Astrocyte (in vitro differentiated cells and primary cell): ENCODE measurements around the gene NOCT. TPM values are rescaled to one million over a fixed set of nuclear protein-coding genes. Genes with fewer than 3 reads are reported as not detected.
A peak's percentile ranks its signal among the peaks of the same experiment; 100 is the strongest.

Experiments
- DNase-seq: peaks from one replicate; pipeline ENCODE4 v3.0.0-alpha.2; 2010; ENCODE audit warnings: low read depth
- FAIRE-seq: peaks from 2 replicates; lab custom pipeline; 2011; peaks lifted over from hg19 to GRCh38; lab: Jason Lieb, UNC
- H2AFZ ChIP-seq: 2 replicates; pipeline ENCODE4 v1.6.0; 2012; ENCODE audit warnings: low read depth, low read length, inconsistent platforms
- H3K27ac ChIP-seq: 2 replicates; pipeline ENCODE4 v1.5.1; 2011; ENCODE audit warnings: low read depth, low read length, inconsistent platforms
- H3K27me3 ChIP-seq: 2 replicates; pipeline ENCODE4 v1.6.0; 2011; ENCODE audit warnings: low read length, inconsistent platforms; ENCODE audit not compliant: insufficient read depth
- H3K36me3 ChIP-seq: 2 replicates; pipeline ENCODE4 v1.5.1; 2011; ENCODE audit warnings: low read length, inconsistent platforms; ENCODE audit not compliant: insufficient read depth
- H3K4me1 ChIP-seq: 2 replicates; pipeline ENCODE4 v1.5.1; 2011; ENCODE audit warnings: low read length, inconsistent platforms; ENCODE audit not compliant: insufficient read depth
- H3K4me2 ChIP-seq: 2 replicates; pipeline ENCODE4 v1.6.0; 2012; ENCODE audit warnings: low read length, inconsistent platforms
- H3K4me3 ChIP-seq: 2 replicates; pipeline ENCODE4 v1.5.1; 2011; ENCODE audit warnings: low read depth, mild to moderate bottlenecking, low read length, inconsistent platforms; ENCODE audit not compliant: insufficient read depth
- H3K79me2 ChIP-seq: 2 replicates; pipeline ENCODE4 v1.6.0; 2012; ENCODE audit warnings: mild to moderate bottlenecking, low read length, inconsistent platforms; ENCODE audit not compliant: insufficient read depth
- H3K9ac ChIP-seq: 2 replicates; pipeline ENCODE4 v1.6.0; 2012; ENCODE audit warnings: mild to moderate bottlenecking, low read length, inconsistent platforms
- H3K9me3 ChIP-seq: 2 replicates; pipeline ENCODE4 v1.5.1; 2012; ENCODE audit warnings: low read depth, mild to moderate bottlenecking, low read length, inconsistent platforms; ENCODE audit not compliant: insufficient read depth
- H4K20me1 ChIP-seq: 2 replicates; pipeline ENCODE4 v1.6.0; 2012; ENCODE audit warnings: low read length, inconsistent platforms; ENCODE audit not compliant: insufficient read depth
- H3K27ac Mint-ChIP-seq: one replicate; pipeline ENCODE4 v1.8.0; 2021; ENCODE audit warnings: mild to moderate bottlenecking, mixed read lengths; ENCODE audit not compliant: unreplicated experiment
- H3K27me3 Mint-ChIP-seq: one replicate; pipeline ENCODE4 v1.8.0; 2021; ENCODE audit warnings: low read depth, mixed read lengths; ENCODE audit not compliant: unreplicated experiment
- H3K36me3 Mint-ChIP-seq: one replicate; pipeline ENCODE4 v1.8.0; 2021; ENCODE audit warnings: low read depth, mixed read lengths; ENCODE audit not compliant: unreplicated experiment
- H3K4me1 Mint-ChIP-seq: one replicate; pipeline ENCODE4 v1.8.0; 2021; ENCODE audit warnings: low read depth, mixed read lengths; ENCODE audit not compliant: unreplicated experiment
- H3K4me3 Mint-ChIP-seq: one replicate; pipeline ENCODE4 v1.8.0; 2021; ENCODE audit warnings: mild to moderate bottlenecking, moderate library complexity, mixed read lengths; ENCODE audit not compliant: unreplicated experiment
- H3K9me3 Mint-ChIP-seq: one replicate; pipeline ENCODE4 v1.8.0; 2021; ENCODE audit warnings: mild to moderate bottlenecking, mixed read lengths; ENCODE audit not compliant: unreplicated experiment
- EZH2 ChIP-seq: IDR thresholded peaks from 2 replicates; pipeline ENCODE4 v1.6.1; 2012; ENCODE audit warnings: mild to moderate bottlenecking, low read length, inconsistent platforms; ENCODE audit not compliant: insufficient read depth
- total RNA-seq: library from RNA; stranded (reverse); gene quantifications from 2 replicates; pipeline ENCODE4 v1.2.1, GENCODE V29; 2021
- TF ChIP-seq, protein P1 (sequence below): IDR thresholded peaks from 2 replicates; pipeline ENCODE4 v1.5.1; 2011; ENCODE audit warnings: low read depth, mild to moderate bottlenecking, inconsistent platforms, low read length, moderate library complexity; ENCODE audit not compliant: insufficient read depth

NOCT gene
- total RNA-seq, 1 donor from 2014 or later = 73.6 TPM

DNA sequence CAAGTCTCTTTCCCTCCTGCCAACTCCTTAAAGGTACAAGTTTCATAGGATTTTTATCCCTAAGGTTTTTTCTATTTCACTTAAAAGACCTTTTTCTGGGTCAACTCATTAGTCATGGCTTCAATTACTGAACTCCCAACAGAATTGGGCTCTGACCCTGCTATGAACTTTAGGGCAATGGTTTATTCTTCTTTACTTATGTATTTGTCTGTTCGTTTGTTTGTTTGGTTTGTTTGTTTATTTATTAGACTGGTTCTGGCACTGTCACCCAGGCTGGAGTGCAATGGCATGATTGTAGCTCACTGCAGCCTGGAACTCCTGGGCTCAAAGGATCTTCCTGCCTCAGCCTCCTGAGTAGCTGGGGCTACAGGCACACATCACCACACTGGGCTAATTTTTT lies 5.9 kb upstream of the NOCT start:
- no peak for FAIRE-seq
- Mint-ChIP-seq H3K36me3 (no peaks in the 10 kb centered on the region), H3K4me3 (no peak overlapping the region), H3K27me3 (no peaks in the 10 kb centered on the region), H3K27ac (no peak overlapping the region), H3K4me1 (peaks cover 12% of the 10 kb centered on the region), H3K9me3 (peaks cover 2% of the 10 kb centered on the region)
- H3K4me1 ChIP-seq = peaks cover 10% of the 10 kb centered on the region
- DNase-seq = no peak
- H3K79me2 ChIP-seq = no peaks in the 10 kb centered on the region
- H3K27me3 ChIP-seq = no peaks in the 10 kb centered on the region
- no peaks in the 10 kb centered on the region for H3K36me3 ChIP-seq
- H3K4me2 ChIP-seq = no peak overlapping the region
- H4K20me1 ChIP-seq = no peaks in the 10 kb centered on the region
- H3K27ac ChIP-seq = no peak overlapping the region
- no peak overlapping the region for H2AFZ ChIP-seq
- H3K9ac ChIP-seq = no peak overlapping the region
- TF ChIP-seq EZH2 = no peak
- TF ChIP-seq, protein P1, sequence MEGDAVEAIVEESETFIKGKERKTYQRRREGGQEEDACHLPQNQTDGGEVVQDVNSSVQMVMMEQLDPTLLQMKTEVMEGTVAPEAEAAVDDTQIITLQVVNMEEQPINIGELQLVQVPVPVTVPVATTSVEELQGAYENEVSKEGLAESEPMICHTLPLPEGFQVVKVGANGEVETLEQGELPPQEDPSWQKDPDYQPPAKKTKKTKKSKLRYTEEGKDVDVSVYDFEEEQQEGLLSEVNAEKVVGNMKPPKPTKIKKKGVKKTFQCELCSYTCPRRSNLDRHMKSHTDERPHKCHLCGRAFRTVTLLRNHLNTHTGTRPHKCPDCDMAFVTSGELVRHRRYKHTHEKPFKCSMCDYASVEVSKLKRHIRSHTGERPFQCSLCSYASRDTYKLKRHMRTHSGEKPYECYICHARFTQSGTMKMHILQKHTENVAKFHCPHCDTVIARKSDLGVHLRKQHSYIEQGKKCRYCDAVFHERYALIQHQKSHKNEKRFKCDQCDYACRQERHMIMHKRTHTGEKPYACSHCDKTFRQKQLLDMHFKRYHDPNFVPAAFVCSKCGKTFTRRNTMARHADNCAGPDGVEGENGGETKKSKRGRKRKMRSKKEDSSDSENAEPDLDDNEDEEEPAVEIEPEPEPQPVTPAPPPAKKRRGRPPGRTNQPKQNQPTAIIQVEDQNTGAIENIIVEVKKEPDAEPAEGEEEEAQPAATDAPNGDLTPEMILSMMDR = no peak
- H3K4me3 ChIP-seq = no peak overlapping the region
- peaks cover 5% of the 10 kb centered on the region for H3K9me3 ChIP-seq

DNA sequence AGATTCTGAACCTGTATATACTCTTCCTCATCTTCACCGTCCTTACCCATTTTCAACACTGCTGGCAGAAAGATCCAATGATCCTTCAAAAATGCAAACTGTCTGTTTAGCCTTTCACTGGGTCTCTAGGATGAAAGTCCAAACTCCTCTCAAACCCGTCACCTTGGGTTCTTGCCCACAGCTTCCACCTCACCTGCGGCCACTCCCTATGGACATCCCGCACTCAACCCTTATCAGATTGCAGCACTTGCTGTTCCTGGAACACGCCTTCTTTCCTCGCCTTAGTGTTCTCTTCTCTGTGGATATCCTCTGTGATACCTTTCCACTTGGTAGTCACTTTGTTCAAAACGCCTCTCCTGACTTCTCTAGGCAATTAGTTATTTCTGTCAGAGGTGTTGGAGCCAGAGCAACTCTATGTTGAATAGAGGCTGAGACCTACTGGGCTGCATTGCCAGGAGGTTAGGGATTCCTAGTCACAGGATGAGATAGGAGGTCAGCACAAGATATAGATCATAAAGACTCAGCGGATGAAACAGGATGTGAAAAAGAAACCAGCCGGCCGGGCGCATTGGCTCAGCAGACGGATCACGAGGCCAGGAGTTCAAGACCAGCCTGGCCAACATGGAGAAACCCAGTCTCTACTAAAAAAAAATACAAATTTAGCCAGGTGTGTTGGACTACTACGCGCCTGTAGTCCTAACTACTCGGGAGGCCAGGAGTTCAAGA lies 4.2 kb upstream of the NOCT start:
- H3K4me3 ChIP-seq = no peak overlapping the region
- H3K9me3 ChIP-seq = peaks cover 5% of the 10 kb centered on the region
- H4K20me1 ChIP-seq = peaks cover 4% of the 10 kb centered on the region
- Mint-ChIP-seq H3K4me3 (no peak overlapping the region), H3K27me3 (no peaks in the 10 kb centered on the region), H3K27ac (peak overlapping the region; percentile 75), H3K4me1 (peaks cover 15% of the 10 kb centered on the region), H3K36me3 (no peaks in the 10 kb centered on the region), H3K9me3 (peaks cover 2% of the 10 kb centered on the region)
- no peak for FAIRE-seq
- no peak overlapping the region for H3K9ac ChIP-seq
- no peaks in the 10 kb centered on the region for H3K36me3 ChIP-seq
- DNase-seq = no peak
- peaks cover 17% of the 10 kb centered on the region for H3K4me1 ChIP-seq
- H3K27ac ChIP-seq = no peak overlapping the region
- H2AFZ ChIP-seq = no peak overlapping the region
- TF ChIP-seq, protein P1 = no peak
- no peak for TF ChIP-seq EZH2
- peaks cover 8% of the 10 kb centered on the region for H3K79me2 ChIP-seq
- H3K27me3 ChIP-seq = no peaks in the 10 kb centered on the region
- H3K4me2 ChIP-seq = no peak overlapping the region
